Activated effector memory CD4-positive, alpha-beta T cell treated with anti-CD3 and anti-CD28 coated beads, Interleukin-2, amount 50 U/mL, for 16 hours (primary cell): ENCODE data around the gene MCC.

Experiments
- DNase-seq: peaks from one replicate; pipeline ENCODE4 v3.0.0-alpha.2; 2020

Gene MCC

GRCh38 chr5:113487781-113488644, at the start of gene MCC:
TSS of gene MCC (minus strand) at chr5:113488453.
- DNase-seq, result peak; percentile 71

GRCh38 chr5:113531481-113532159, 43.4 kb upstream of the MCC start:
- no peak for DNase-seq

GRCh38 chr5:113527746-113528145, 39.5 kb upstream of the MCC start:
- no peak for DNase-seq

GRCh38 chr5:113526421-113526820, 38.2 kb upstream of the MCC start:
- no peak for DNase-seq

- DNase-seq, result no peak
Measured at GRCh38 chr5:113524927-113525326, 36.7 kb upstream of the MCC start.

GRCh38 chr5:113523168-113523567, 34.9 kb upstream of the MCC start:
- DNase-seq, result no peak

- no peak for DNase-seq
Measured at GRCh38 chr5:113520899-113521298, 32.6 kb upstream of the MCC start.

GRCh38 chr5:113520429-113520828, 32.2 kb upstream of the MCC start:
- DNase-seq, result no peak

GRCh38 chr5:113519412-113519811, 31.2 kb upstream of the MCC start:
- DNase-seq, result no peak

- DNase-seq, result no peak
Measured at GRCh38 chr5:113518884-113519283, 30.6 kb upstream of the MCC start.

GRCh38 chr5:113514289-113514635, 26.0 kb upstream of the MCC start:
- no peak for DNase-seq

- peak; percentile 95 for DNase-seq
Measured at GRCh38 chr5:113513384-113514288, 25.4 kb upstream of the MCC start, which contains the start of gene YTHDC2. TSS of gene YTHDC2 (plus strand) at chr5:113513694. CDS start at chr5:113513896, 202 bp downstream.

- no peak for DNase-seq
Measured at GRCh38 chr5:113512341-113512740, 24.1 kb upstream of the MCC start.

- no peak for DNase-seq
Measured at GRCh38 chr5:113510836-113511451, 22.7 kb upstream of the MCC start.

GRCh38 chr5:113508756-113509155, 20.5 kb upstream of the MCC start:
- DNase-seq, result no peak

GRCh38 chr5:113507601-113508000, 19.3 kb upstream of the MCC start:
- no peak for DNase-seq

- no peak for DNase-seq
Measured at GRCh38 chr5:113505181-113505580, 16.9 kb upstream of the MCC start.

- no peak for DNase-seq
Measured at GRCh38 chr5:113503146-113503545, 14.9 kb upstream of the MCC start.

- no peak for DNase-seq
Measured at GRCh38 chr5:113502073-113502472, 13.8 kb upstream of the MCC start.

GRCh38 chr5:113495422-113495841, 7.2 kb upstream of the MCC start:
- no peak for DNase-seq

GRCh38 chr5:113493446-113493845, 5.2 kb upstream of the MCC start:
- no peak for DNase-seq

- no peak for DNase-seq
Measured at GRCh38 chr5:113491022-113491421, 2.8 kb upstream of the MCC start.

- DNase-seq, result no peak
Measured at GRCh38 chr5:113490317-113490716, 2.1 kb upstream of the MCC start.
